Measurements from ENCODE around the gene ABCC4. TPM values are rescaled to one million over a fixed set of nuclear protein-coding genes. Genes with fewer than 3 reads are reported as not detected.

The ABCC4 gene
- total and polyA plus RNA-seq, 4 experiments from 2014 or later = 4.8 to 10.0 (median 6.9) TPM

DNA sequence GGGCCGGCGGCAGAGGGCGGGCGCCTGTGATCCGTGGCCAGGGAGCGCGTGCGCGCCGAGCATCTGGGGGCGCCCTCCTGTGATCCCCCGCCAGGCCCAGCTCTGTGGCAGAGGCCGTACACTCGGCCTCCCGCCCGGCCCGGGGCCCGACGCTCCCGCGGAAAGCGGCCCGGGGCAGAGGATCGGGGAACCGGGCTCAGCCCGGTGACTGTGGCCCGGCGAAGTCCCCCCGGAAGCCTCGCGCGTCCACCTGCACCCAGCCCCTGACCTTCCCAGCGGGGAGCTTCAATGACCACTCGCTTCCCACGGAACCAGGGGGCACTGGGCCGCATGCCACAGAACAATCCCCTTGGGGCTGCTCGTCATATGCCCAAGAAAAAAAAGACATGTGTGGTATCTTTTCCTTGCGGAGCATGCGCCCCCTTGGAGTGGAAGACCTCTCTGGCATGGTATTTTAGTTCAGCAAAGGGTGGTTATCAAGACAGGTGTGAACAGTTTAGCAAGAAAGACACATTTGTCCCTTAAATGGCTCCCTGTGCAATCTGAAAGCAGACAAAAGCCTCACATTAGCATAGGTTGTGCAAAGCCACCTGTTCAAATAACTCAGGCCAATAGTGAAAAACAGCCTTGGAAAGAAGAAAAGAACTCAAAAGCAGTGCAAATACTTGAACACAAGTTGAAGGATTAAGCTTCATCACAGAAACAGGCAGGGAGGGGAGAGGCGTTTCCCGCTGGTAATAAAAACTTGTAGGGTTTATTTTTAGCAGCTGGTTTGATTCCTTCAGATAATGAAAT is 298.0 kb downstream of the ABCC4 start:
- Mint-ChIP-seq H3K27me3 (peaks cover 9 to 26% of the 10 kb centered on the region in 2 donors), H3K9me3 (peaks cover 0 to 8% (median 0%) of the 10 kb centered on the region in 8 donors), H3K27ac (no peak overlapping the region), H3K4me1 (peaks cover 0 to 5% (median 1%) of the 10 kb centered on the region in 4 donors), H3K4me3 (no peak overlapping the region), H3K36me3 (peaks cover 0 to 3% of the 10 kb centered on the region in 2 donors)
- H3K27ac ChIP-seq (ENCODE audit: low read depth, low read length) = no peak overlapping the region
- POLR2A ChIA-PET (ENCODE audit: partially characterized antibody) = no interaction called here
- no peaks in the 10 kb centered on the region for H3K36me3 ChIP-seq (ENCODE audit: insufficient read depth, low read length)
- no peaks in the 10 kb centered on the region for H3K27me3 ChIP-seq (ENCODE audit: insufficient read depth, low read length)
- DNase-seq = no peak
- no peaks in the 10 kb centered on the region for H3K4me1 ChIP-seq (ENCODE audit: insufficient read depth, low read length)
- intact Hi-C loops (cut with micrococcal nuclease) = no loop called here
- CTCF ChIA-PET (ENCODE audit: partially characterized antibody) = no interaction called here
- no peak overlapping the region for H3K4me3 ChIP-seq (ENCODE audit: low read length in 2 of 2)
- H3K9me3 ChIP-seq (ENCODE audit: control insufficient read depth in 1 of 2, low read length in 2 of 2) = no peaks in the 10 kb centered on the region

DNA sequence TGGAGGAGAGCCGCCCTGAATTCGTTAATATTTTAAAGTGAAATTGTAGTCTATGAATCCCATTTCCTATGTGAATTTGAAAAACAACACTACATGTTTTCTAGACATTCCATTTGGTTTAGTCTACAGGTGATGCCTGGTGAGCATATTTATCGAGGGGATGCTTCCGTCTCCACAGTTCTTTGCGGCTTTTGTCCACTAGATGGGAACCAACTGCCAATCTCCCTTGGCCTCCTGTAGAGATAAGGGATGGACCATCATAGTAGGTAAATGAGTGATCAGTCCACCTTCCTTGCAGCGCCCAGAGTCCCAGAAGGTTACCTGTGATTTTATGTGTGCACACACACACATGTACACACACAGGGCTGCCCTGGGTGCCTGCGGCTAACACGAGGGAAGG is 299.1 kb downstream of the ABCC4 start:
- CTCF ChIA-PET (ENCODE audit: partially characterized antibody) = no interaction called here
- Histone ChIP-seq H3K27me3 (ENCODE audit: insufficient read depth, low read length) (no peaks in the 10 kb centered on the region), H3K27ac (ENCODE audit: low read depth, low read length) (no peak overlapping the region), H3K9me3 (ENCODE audit: control insufficient read depth in 1 of 2, low read length in 2 of 2) (no peaks in the 10 kb centered on the region), H3K4me1 (ENCODE audit: insufficient read depth, low read length) (no peaks in the 10 kb centered on the region), H3K36me3 (ENCODE audit: insufficient read depth, low read length) (no peaks in the 10 kb centered on the region), H3K4me3 (ENCODE audit: low read length in 2 of 2) (no peak overlapping the region)
- intact Hi-C loops (cut with micrococcal nuclease) = no loop called here
- no peak for DNase-seq
- Mint-ChIP-seq H3K36me3 (peaks cover 0 to 3% of the 10 kb centered on the region in 2 donors), H3K4me3 (no peak overlapping the region), H3K9me3 (peaks cover 0 to 8% (median 0%) of the 10 kb centered on the region in 8 donors), H3K27ac (no peak overlapping the region), H3K4me1 (peaks cover 0 to 5% (median 1%) of the 10 kb centered on the region in 4 donors), H3K27me3 (peaks cover 9 to 31% of the 10 kb centered on the region in 2 donors)
- POLR2A ChIA-PET (ENCODE audit: partially characterized antibody) = no interaction called here

DNA sequence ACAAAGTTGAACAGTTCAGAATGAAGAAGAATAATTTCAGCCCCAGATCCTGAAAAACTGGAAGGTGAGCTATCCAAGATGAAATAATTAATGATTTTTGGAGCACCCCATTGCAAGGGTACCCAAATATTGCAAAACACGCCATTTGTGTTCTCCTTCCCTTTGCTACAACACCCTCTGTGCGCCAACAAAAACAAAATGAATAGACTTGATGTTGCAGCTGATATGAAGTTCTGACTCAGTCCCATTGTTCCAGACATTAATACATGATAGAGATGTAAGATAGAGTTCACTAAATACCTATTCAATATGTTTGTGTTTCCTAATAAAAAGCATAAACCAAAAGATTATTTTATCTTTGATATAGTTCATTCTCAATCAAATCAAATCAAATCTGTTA is 301.4 kb downstream of the ABCC4 start:
- no peaks in the 10 kb centered on the region for H3K36me3 ChIP-seq (ENCODE audit: insufficient read depth, low read length)
- H3K4me3 ChIP-seq (ENCODE audit: low read length in 2 of 2) = no peak overlapping the region
- Mint-ChIP-seq H3K27me3 (peaks cover 16 to 31% of the 10 kb centered on the region in 2 donors), H3K27ac (no peak overlapping the region), H3K36me3 (peaks cover 0 to 3% of the 10 kb centered on the region in 2 donors), H3K4me1 (peaks cover 0 to 5% (median 1%) of the 10 kb centered on the region in 4 donors), H3K4me3 (no peak overlapping the region), H3K9me3 (peaks cover 0 to 8% (median 0%) of the 10 kb centered on the region in 8 donors)
- intact Hi-C loops (cut with micrococcal nuclease) = no loop called here
- POLR2A ChIA-PET (ENCODE audit: partially characterized antibody) = no interaction called here
- no peaks in the 10 kb centered on the region for H3K9me3 ChIP-seq (ENCODE audit: control insufficient read depth in 1 of 2, low read length in 2 of 2)
- no peaks in the 10 kb centered on the region for H3K27me3 ChIP-seq (ENCODE audit: insufficient read depth, low read length)
- CTCF ChIA-PET (ENCODE audit: partially characterized antibody) = no interaction called here
- DNase-seq = no peak
- H3K27ac ChIP-seq (ENCODE audit: low read depth, low read length) = no peak overlapping the region
- no peaks in the 10 kb centered on the region for H3K4me1 ChIP-seq (ENCODE audit: insufficient read depth, low read length)

DNA sequence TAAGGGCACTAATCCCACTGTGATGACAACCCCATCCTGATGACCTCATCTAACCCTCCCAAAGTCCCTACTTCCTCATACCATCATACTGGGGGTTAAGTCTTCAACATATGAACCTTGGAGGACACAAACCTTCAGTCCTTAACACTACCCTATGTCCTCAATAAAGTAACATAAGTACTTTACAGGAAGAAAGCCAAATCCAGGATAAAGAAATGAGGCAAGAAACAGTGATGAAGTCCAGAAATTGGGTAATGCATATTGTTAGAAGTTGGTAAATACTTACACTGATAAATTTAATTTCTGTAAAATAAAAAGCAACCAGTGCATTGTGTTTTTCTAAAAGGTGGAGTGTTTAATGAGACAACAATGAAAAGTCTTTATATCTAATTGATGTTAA is 304.1 kb downstream of the ABCC4 start:
- Histone ChIP-seq H3K9me3 (ENCODE audit: control insufficient read depth in 1 of 2, low read length in 2 of 2) (no peaks in the 10 kb centered on the region), H3K36me3 (ENCODE audit: insufficient read depth, low read length) (no peaks in the 10 kb centered on the region), H3K27ac (ENCODE audit: low read depth, low read length) (no peak overlapping the region), H3K4me1 (ENCODE audit: insufficient read depth, low read length) (no peaks in the 10 kb centered on the region), H3K4me3 (ENCODE audit: low read length in 2 of 2) (no peak overlapping the region), H3K27me3 (ENCODE audit: insufficient read depth, low read length) (no peaks in the 10 kb centered on the region)
- no peak overlapping the region for H3K4me3 Mint-ChIP-seq
- no peak for DNase-seq
- H3K27me3 Mint-ChIP-seq = peaks cover 13 to 21% of the 10 kb centered on the region in 2 donors
- POLR2A ChIA-PET (ENCODE audit: partially characterized antibody) = no interaction called here
- H3K36me3 Mint-ChIP-seq = peaks cover 0 to 1% of the 10 kb centered on the region in 2 donors
- intact Hi-C loops (cut with micrococcal nuclease) = no loop called here
- H3K27ac Mint-ChIP-seq = no peak overlapping the region
- CTCF ChIA-PET (ENCODE audit: partially characterized antibody) = no interaction called here
- peaks cover 0 to under 1% (median 0%) of the 10 kb centered on the region in 4 donors for H3K4me1 Mint-ChIP-seq
- H3K9me3 Mint-ChIP-seq = peaks cover 0 to 4% (median 0%) of the 10 kb centered on the region in 8 donors

DNA sequence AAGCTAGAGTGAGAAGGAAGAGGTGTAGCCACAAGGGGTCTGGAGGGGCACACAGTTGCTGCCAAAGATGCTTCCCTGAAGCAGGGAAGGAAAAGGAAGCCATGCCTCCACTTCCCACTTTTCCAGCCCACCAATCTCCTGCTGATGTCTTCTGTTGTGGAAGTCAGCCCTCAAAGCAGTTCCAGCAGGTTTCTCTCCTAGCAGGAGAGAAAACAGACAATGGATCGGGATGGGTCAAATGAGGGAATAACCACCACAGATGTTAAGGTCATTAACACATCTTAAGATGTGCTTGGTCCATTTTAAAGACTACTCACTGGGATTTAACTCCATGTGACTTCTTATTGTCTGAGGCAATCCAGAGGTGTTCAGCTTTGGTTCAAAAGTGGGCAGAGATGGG is 304.8 kb downstream of the ABCC4 start:
- Mint-ChIP-seq H3K4me1 (no peaks in the 10 kb centered on the region), H3K27me3 (peaks cover 12 to 16% of the 10 kb centered on the region in 2 donors), H3K9me3 (peaks cover 0 to 4% (median 0%) of the 10 kb centered on the region in 8 donors), H3K36me3 (no peaks in the 10 kb centered on the region), H3K27ac (no peak overlapping the region), H3K4me3 (no peak overlapping the region)
- H3K4me3 ChIP-seq (ENCODE audit: low read length in 2 of 2) = no peak overlapping the region
- intact Hi-C loops (cut with micrococcal nuclease) = no loop called here
- H3K27ac ChIP-seq (ENCODE audit: low read depth, low read length) = no peak overlapping the region
- POLR2A ChIA-PET (ENCODE audit: partially characterized antibody) = no interaction called here
- no peaks in the 10 kb centered on the region for H3K36me3 ChIP-seq (ENCODE audit: insufficient read depth, low read length)
- no peaks in the 10 kb centered on the region for H3K27me3 ChIP-seq (ENCODE audit: insufficient read depth, low read length)
- H3K4me1 ChIP-seq (ENCODE audit: insufficient read depth, low read length) = no peaks in the 10 kb centered on the region
- no peaks in the 10 kb centered on the region for H3K9me3 ChIP-seq (ENCODE audit: control insufficient read depth in 1 of 2, low read length in 2 of 2)
- CTCF ChIA-PET (ENCODE audit: partially characterized antibody) = no interaction called here
- DNase-seq = no peak

DNA sequence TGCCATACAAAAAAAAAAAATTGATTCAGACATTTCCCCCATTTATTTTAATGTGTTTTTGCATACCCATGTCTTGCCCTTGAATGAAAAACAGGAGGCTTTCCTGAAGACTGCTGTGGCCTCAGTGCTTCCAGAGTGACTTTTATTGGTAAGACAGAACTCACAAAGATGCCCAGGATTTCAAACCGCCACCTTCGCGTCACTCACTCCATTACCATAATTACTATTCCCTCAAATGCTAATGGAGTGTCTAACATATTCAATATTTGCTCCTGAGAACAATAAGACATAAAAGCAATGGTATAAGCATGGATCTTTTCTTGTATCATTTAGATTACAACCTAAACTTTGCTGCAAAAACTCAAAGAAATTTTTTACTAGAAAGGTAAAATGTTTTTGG is 306.7 kb downstream of the ABCC4 start:
- POLR2A ChIA-PET (ENCODE audit: partially characterized antibody) = no interaction called here
- no peaks in the 10 kb centered on the region for H3K36me3 ChIP-seq (ENCODE audit: insufficient read depth, low read length)
- Mint-ChIP-seq H3K27me3 (peaks cover 14 to 21% of the 10 kb centered on the region in 2 donors), H3K4me1 (no peaks in the 10 kb centered on the region), H3K27ac (no peak overlapping the region), H3K36me3 (no peaks in the 10 kb centered on the region), H3K4me3 (no peak overlapping the region), H3K9me3 (peaks cover 0 to 4% (median 0%) of the 10 kb centered on the region in 8 donors)
- no peaks in the 10 kb centered on the region for H3K4me1 ChIP-seq (ENCODE audit: insufficient read depth, low read length)
- H3K4me3 ChIP-seq (ENCODE audit: low read length in 2 of 2) = no peak overlapping the region
- no peaks in the 10 kb centered on the region for H3K9me3 ChIP-seq (ENCODE audit: control insufficient read depth in 1 of 2, low read length in 2 of 2)
- CTCF ChIA-PET (ENCODE audit: partially characterized antibody) = interaction anchor here (0.7 kb wide), 1 partner anchor 397 kb away, joined by 3 read pairs; no protein-coding TSS in a partner anchor
- DNase-seq = no peak
- intact Hi-C loops (cut with micrococcal nuclease) = no loop called here
- H3K27me3 ChIP-seq (ENCODE audit: insufficient read depth, low read length) = no peaks in the 10 kb centered on the region
- no peak overlapping the region for H3K27ac ChIP-seq (ENCODE audit: low read depth, low read length)

DNA sequence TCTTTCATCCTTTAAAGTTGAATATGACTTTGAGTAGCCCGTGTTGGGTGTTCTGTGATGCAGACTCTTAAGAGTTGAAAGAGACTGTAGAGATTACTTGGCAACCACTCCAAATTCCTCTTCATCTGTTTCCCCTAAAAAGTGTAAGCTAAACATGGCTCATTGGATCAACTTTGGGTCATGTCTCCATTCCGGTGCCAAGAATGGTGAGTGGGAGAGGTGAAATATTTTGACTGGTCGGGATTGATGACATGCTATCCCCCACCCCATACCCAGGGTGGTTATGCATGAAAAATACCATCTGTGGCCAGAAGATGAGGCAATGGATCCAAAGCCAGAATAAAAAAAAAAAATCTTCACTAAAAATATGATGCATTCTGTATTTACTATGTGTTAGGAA is 307.6 kb downstream of the ABCC4 start:
- H3K9me3 ChIP-seq (ENCODE audit: control insufficient read depth in 1 of 2, low read length in 2 of 2) = no peaks in the 10 kb centered on the region
- peaks cover 14 to 21% of the 10 kb centered on the region in 2 donors for H3K27me3 Mint-ChIP-seq
- POLR2A ChIA-PET (ENCODE audit: partially characterized antibody) = no interaction called here
- no peak for DNase-seq
- CTCF ChIA-PET (ENCODE audit: partially characterized antibody) = interaction anchor here (0.7 kb wide), 1 partner anchor 398 kb away, joined by 3 read pairs; no protein-coding TSS in a partner anchor
- H3K36me3 Mint-ChIP-seq = no peaks in the 10 kb centered on the region
- no peak overlapping the region for H3K27ac Mint-ChIP-seq
- H3K4me3 Mint-ChIP-seq = no peak overlapping the region
- intact Hi-C loops (cut with micrococcal nuclease) = no loop called here
- H3K4me1 Mint-ChIP-seq = no peaks in the 10 kb centered on the region
- no peak overlapping the region for H3K27ac ChIP-seq (ENCODE audit: low read depth, low read length)
- H3K9me3 Mint-ChIP-seq = peaks cover 0 to 4% (median 0%) of the 10 kb centered on the region in 8 donors
- no peaks in the 10 kb centered on the region for H3K36me3 ChIP-seq (ENCODE audit: insufficient read depth, low read length)
- no peaks in the 10 kb centered on the region for H3K27me3 ChIP-seq (ENCODE audit: insufficient read depth, low read length)
- no peaks in the 10 kb centered on the region for H3K4me1 ChIP-seq (ENCODE audit: insufficient read depth, low read length)
- no peak overlapping the region for H3K4me3 ChIP-seq (ENCODE audit: low read length in 2 of 2)

Data from CD4-positive, alpha-beta memory T cell (primary cell).